GM18861 (cell line): ENCODE measurements around the gene MTHFD1L.

ENCODE experiments used
- ATAC-seq: cut with Tn5 transposase; IDR thresholded peaks from one replicate; pipeline ENCODE4 v1.9.1; 2021; ENCODE audit not compliant: unreplicated experiment

The MTHFD1L gene

GRCh38 chr6:150897400-150897943 lies 32.0 kb downstream of the MTHFD1L start:
- ATAC-seq: no peak

GRCh38 chr6:150898399-150899170 lies 33.1 kb downstream of the MTHFD1L start:
- ATAC-seq: no peak

- no peak for ATAC-seq
Measured at GRCh38 chr6:150899231-150899630, 33.7 kb downstream of the MTHFD1L start.

- no peak for ATAC-seq
Measured at GRCh38 chr6:150900049-150900448, 34.5 kb downstream of the MTHFD1L start.

- no peak for ATAC-seq
Measured at GRCh38 chr6:150902142-150902776, 36.8 kb downstream of the MTHFD1L start.

- no peak for ATAC-seq
Measured at GRCh38 chr6:150905769-150906168, 40.3 kb downstream of the MTHFD1L start.

- ATAC-seq: no peak
Measured at GRCh38 chr6:150906641-150907326, 41.3 kb downstream of the MTHFD1L start.

- ATAC-seq: no peak
Measured at GRCh38 chr6:150907383-150907782, 41.9 kb downstream of the MTHFD1L start.

GRCh38 chr6:150908901-150909300 lies 43.4 kb downstream of the MTHFD1L start:
- ATAC-seq: no peak

- no peak for ATAC-seq
Measured at GRCh38 chr6:150910561-150910960, 45.1 kb downstream of the MTHFD1L start.

GRCh38 chr6:150914372-150914771 lies 48.9 kb downstream of the MTHFD1L start:
- ATAC-seq: no peak

- ATAC-seq: no peak
Measured at GRCh38 chr6:150915131-150915879, 49.8 kb downstream of the MTHFD1L start.

- ATAC-seq: no peak
Measured at GRCh38 chr6:150915880-150916265, 50.4 kb downstream of the MTHFD1L start.

- ATAC-seq: no peak
Measured at GRCh38 chr6:150919938-150920337, 54.4 kb downstream of the MTHFD1L start.

GRCh38 chr6:150922137-150922536 lies 56.6 kb downstream of the MTHFD1L start:
- no peak for ATAC-seq

- ATAC-seq: no peak
Measured at GRCh38 chr6:150924808-150925589, 59.5 kb downstream of the MTHFD1L start.

- no peak for ATAC-seq
Measured at GRCh38 chr6:150925590-150925928, 60.1 kb downstream of the MTHFD1L start.

GRCh38 chr6:150925976-150926375 lies 60.5 kb downstream of the MTHFD1L start:
- ATAC-seq: no peak

- no peak for ATAC-seq
Measured at GRCh38 chr6:150928882-150929281, 63.4 kb downstream of the MTHFD1L start.

GRCh38 chr6:150929416-150929815 lies 63.9 kb downstream of the MTHFD1L start:
- ATAC-seq: no peak
